ENCODE measurements around the gene NASP.

The NASP gene

DNA sequence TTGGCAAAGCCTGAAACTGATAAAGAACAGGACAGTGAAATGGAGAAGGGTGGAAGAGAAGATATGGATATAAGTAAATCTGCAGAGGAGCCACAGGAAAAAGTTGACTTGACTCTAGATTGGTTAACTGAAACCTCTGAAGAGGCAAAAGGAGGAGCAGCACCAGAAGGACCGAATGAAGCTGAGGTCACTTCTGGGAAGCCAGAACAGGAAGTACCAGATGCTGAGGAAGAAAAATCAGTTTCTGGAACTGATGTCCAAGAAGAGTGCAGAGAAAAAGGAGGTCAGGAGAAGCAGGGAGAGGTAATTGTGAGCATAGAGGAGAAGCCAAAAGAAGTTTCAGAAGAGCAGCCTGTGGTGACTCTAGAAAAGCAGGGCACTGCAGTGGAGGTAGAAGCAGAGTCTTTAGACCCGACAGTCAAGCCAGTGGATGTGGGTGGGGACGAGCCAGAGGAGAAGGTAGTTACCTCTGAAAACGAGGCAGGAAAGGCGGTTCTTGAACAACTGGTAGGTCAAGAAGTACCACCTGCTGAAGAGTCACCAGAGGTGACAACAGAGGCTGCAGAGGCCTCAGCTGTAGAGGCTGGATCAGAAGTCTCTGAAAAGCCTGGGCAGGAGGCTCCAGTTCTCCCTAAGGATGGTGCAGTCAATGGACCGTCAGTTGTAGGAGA lies 23.7 kb downstream of the NASP start:
- DNase-seq (ENCODE audit: low read depth), result no peak
- no peak overlapping the region for H3K4me3 ChIP-seq (ENCODE audit: low read depth, low read length)
- TF ChIP-seq MYC (IDR thresholded peaks at IDR 0.05; ENCODE audit: low read depth, low read length), result no peak
- TF ChIP-seq, protein P1, sequence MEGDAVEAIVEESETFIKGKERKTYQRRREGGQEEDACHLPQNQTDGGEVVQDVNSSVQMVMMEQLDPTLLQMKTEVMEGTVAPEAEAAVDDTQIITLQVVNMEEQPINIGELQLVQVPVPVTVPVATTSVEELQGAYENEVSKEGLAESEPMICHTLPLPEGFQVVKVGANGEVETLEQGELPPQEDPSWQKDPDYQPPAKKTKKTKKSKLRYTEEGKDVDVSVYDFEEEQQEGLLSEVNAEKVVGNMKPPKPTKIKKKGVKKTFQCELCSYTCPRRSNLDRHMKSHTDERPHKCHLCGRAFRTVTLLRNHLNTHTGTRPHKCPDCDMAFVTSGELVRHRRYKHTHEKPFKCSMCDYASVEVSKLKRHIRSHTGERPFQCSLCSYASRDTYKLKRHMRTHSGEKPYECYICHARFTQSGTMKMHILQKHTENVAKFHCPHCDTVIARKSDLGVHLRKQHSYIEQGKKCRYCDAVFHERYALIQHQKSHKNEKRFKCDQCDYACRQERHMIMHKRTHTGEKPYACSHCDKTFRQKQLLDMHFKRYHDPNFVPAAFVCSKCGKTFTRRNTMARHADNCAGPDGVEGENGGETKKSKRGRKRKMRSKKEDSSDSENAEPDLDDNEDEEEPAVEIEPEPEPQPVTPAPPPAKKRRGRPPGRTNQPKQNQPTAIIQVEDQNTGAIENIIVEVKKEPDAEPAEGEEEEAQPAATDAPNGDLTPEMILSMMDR (IDR thresholded peaks at IDR 0.05; ENCODE audit: low read depth, low read length), result no peak
- TF ChIP-seq, protein P2, sequence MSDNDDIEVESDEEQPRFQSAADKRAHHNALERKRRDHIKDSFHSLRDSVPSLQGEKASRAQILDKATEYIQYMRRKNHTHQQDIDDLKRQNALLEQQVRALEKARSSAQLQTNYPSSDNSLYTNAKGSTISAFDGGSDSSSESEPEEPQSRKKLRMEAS (IDR thresholded peaks at IDR 0.05; ENCODE audit: low read depth, low read length), result no peak
- TF ChIP-seq POLR2A (IDR thresholded peaks at IDR 0.05; ENCODE audit: extremely low read depth, insufficient read length), result no peak

DNA sequence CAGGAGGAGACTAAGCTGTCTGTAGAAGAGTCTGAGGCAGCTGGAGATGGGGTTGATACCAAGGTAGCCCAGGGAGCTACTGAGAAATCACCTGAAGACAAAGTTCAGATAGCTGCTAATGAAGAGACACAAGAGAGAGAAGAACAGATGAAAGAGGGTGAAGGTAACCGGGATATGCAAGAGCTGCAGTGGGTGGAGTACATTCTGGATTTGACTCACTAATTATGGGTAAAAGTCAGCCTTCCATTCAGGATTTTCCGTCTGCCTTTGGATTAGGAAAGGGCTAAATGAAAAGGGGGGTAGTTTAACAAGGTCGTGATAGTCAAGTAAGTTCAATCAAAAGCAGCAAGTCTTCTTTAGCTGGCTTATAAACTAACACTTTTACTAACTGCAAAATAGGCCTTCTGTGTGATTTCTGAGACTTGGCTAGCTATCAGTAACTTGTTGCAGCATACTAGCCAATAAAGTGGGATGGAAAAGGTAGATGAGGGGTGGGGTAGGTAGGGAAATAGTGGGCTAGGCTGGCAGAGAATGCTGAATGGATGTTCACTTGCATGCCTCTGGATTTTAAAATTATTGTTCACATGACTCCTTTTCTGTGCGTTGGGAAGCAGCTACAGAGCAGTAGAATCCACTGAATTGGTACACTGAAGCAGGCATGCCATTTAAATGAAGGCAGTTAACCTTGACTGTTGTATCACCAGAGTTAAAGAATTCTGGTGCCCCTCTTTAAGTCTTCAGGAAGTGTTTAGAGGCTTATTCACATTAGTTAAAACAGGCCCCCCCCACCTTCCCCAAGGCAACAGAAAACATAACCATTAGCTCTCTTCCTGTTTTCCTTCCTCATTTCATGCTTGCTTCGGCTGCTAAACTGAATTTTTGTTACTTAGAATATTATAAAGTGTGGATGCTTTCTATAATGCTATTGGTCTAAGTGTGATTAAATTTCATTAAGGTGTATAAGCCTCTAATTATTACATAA lies 24.6 kb downstream of the NASP start:
- TF ChIP-seq, protein P1 (IDR thresholded peaks at IDR 0.05; ENCODE audit: low read depth, low read length), result no peak
- TF ChIP-seq POLR2A (IDR thresholded peaks at IDR 0.05; ENCODE audit: extremely low read depth, insufficient read length) (no peak), MYC (IDR thresholded peaks at IDR 0.05; ENCODE audit: low read depth, low read length) (no peak)
- TF ChIP-seq, protein P2 (IDR thresholded peaks at IDR 0.05; ENCODE audit: low read depth, low read length), result no peak
- DNase-seq (ENCODE audit: low read depth), result peak; percentile 42
- no peak overlapping the region for H3K4me3 ChIP-seq (ENCODE audit: low read depth, low read length)

DNA sequence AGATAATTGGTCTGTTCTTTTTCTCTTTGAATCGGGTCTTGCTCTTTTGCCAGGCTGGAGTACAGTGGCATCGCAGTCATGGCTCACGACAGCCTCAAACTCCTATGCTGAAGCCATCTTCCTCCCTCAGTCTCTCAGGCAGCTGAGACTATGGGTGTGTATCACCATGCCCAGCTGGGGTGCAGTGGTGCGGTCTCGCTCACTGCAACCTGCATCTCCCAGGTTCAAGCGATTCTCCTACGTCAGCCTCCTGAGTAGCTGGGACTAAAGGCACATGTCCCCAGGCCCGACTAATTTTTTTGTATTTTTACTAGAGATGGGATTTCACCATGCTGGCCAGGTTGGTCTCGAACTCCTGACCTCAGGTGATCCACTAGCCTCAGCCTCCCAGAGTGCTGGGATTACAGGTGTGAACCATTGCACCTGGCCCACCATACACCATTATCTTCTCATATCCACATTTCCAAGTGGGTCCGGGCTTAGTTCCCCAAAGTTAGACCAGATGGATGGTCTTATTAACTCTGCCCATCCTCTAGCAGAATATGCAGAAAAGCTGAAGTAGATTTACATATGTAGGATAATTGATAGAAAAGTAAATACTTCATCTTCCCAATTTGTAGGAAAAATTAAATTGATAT lies 26.9 kb downstream of the NASP start:
- TF ChIP-seq, protein P1 (IDR thresholded peaks at IDR 0.05; ENCODE audit: low read depth, low read length), result no peak
- TF ChIP-seq MYC (IDR thresholded peaks at IDR 0.05; ENCODE audit: low read depth, low read length), result no peak
- TF ChIP-seq POLR2A (IDR thresholded peaks at IDR 0.05; ENCODE audit: extremely low read depth, insufficient read length), result no peak
- TF ChIP-seq, protein P2 (IDR thresholded peaks at IDR 0.05; ENCODE audit: low read depth, low read length), result no peak
- no peak overlapping the region for H3K4me3 ChIP-seq (ENCODE audit: low read depth, low read length)
- no peak for DNase-seq (ENCODE audit: low read depth)

DNA sequence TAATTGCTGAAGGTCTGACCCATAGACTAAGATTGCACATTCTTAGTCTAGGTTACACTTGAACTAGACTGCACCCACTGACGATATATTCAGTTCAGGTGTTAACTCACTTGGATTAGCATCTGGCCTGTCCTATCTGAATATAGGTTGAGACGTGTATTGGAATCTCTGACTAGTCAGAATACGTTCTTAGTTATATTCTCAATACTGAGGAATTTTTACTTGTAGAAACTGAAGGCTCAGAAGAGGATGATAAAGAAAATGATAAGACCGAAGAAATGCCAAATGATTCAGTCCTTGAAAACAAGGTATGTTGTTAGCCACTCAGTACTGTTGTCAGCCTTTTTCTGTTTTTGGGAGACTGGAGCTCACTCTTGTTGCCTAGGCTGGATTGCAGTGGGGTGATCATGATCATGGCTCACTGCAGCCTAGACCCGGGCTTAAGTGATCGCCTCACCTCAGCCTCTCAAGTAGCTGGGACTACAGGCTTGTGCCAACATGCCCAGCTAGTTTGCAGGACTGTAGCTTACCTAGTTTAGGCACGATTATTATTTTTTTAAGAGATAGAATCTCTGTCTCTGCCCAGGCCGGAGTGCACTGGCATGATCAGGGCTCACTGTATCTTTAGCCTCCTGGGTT lies 29.2 kb downstream of the NASP start:
- DNase-seq (ENCODE audit: low read depth), result no peak
- TF ChIP-seq, protein P1 (IDR thresholded peaks at IDR 0.05; ENCODE audit: low read depth, low read length), result no peak
- TF ChIP-seq, protein P2 (IDR thresholded peaks at IDR 0.05; ENCODE audit: low read depth, low read length), result no peak
- TF ChIP-seq POLR2A (IDR thresholded peaks at IDR 0.05; ENCODE audit: extremely low read depth, insufficient read length), result no peak
- TF ChIP-seq MYC (IDR thresholded peaks at IDR 0.05; ENCODE audit: low read depth, low read length), result no peak
- no peak overlapping the region for H3K4me3 ChIP-seq (ENCODE audit: low read depth, low read length)

DNA sequence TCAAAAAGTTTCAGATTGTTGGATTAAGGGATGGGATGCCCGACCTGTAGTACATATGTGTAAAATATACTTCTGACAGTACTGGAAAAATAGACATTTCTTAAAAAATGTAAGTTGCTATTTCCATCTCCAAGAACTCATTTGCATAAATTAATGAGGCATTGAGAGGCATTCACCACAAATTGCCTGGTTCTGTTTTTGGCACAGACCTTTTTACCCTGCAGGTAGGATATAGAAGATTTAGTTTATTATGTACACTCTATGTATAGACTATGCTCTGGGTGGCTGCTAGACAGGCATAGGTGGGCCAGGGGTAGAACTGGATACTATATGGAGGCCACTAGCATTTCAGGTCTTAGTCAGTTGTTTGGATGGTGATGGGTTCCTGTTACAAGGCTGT lies 32.0 kb downstream of the NASP start:
- TF ChIP-seq, protein P2 (IDR thresholded peaks at IDR 0.05; ENCODE audit: low read depth, low read length), result no peak
- TF ChIP-seq MYC (IDR thresholded peaks at IDR 0.05; ENCODE audit: low read depth, low read length) (no peak), POLR2A (IDR thresholded peaks at IDR 0.05; ENCODE audit: extremely low read depth, insufficient read length) (no peak)
- TF ChIP-seq, protein P1 (IDR thresholded peaks at IDR 0.05; ENCODE audit: low read depth, low read length), result no peak
- DNase-seq (ENCODE audit: low read depth), result no peak

More for the DNA sequence above, 32.0 kb downstream of the NASP start:
- no peak overlapping the region for H3K4me3 ChIP-seq (ENCODE audit: low read depth, low read length)
